GM21447 (cell line): ENCODE results near the gene TEX11.
"Not testable (repeated sequence)": the region's sequence is repeated elsewhere in the genome, so short reads cannot be mapped to it uniquely, and the experiment has no call there.

ENCODE experiments used
- ATAC-seq: cut with Tn5 transposase; IDR thresholded peaks from one replicate; pipeline ENCODE4 v1.9.1; 2021; ENCODE audit not compliant: unreplicated experiment

Gene TEX11

GRCh38 chrX:70762285-70762684 lies 146.2 kb downstream of the TEX11 start:
- no peak for ATAC-seq

DNA sequence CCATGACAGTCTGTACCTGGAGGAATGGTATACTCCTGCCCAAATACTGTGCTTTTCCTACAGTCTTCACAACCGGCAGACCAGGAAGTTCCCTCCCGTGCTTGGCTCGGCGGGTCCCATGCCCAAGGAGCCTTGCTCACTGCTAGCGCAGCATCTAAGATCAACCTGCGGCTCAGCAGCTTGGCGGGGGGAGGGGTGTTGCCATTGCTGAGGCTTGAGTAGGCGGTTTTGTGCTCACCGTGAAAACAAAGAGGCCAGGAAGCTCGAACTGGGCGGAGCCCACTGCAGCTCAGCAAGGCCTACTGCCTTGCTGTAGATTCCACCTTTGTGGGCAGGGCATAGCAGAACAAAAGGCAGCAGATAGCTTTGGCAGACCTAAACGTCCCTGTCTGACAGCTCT lies 152.7 kb downstream of the TEX11 start:
- ATAC-seq: no peak

DNA sequence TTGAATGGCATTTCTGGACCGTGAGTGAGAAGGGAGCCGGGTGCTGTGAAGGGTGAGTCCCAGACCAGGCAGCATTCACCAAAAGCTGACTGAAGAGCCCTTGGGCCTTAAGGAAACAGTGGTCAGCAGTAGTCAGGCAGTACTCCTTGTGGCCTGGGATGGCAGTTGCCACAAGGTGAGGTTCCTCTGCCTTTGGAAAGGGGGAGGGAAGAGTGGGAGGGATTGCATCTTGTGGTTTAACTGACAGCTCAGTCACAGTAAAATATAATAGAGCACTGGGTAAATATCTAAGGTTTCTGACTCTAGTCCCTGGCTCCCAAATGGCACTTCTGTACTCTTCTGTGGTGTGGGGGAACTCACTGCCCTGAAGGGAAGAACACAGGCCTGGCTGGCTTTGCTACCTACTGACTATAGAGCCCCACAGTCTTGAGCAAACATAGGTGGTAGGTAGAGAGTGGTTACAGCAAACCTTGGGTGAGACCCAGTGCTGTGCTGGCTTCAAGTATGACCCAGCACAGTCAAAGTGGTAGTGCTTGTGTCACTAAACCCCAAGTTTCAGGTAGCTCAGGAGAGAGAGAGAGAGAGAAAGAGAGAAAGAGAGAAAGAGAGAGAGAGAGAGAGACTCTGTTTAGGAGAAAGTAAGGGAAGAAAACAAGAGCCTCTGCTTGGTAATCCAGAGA lies 154.2 kb downstream of the TEX11 start:
- no peak for ATAC-seq

GRCh38 chrX:70733774-70734173 lies 174.7 kb downstream of the TEX11 start:
- ATAC-seq: not testable (repeated sequence)

- not testable (repeated sequence) for ATAC-seq
Measured at GRCh38 chrX:70727961-70728360, 180.6 kb downstream of the TEX11 start.

- no peak for ATAC-seq
Measured at GRCh38 chrX:70720721-70721120, 187.8 kb downstream of the TEX11 start.

- not testable (repeated sequence) for ATAC-seq
Measured at GRCh38 chrX:70711336-70711735, 197.2 kb downstream of the TEX11 start.

- no peak for ATAC-seq
Measured at GRCh38 chrX:70694339-70695122, 214.0 kb downstream of the TEX11 start.

GRCh38 chrX:70679455-70679854 lies 229.1 kb downstream of the TEX11 start:
- not testable (repeated sequence) for ATAC-seq

- ATAC-seq: no peak
Measured at GRCh38 chrX:70675284-70675683, 233.2 kb downstream of the TEX11 start.

DNA sequence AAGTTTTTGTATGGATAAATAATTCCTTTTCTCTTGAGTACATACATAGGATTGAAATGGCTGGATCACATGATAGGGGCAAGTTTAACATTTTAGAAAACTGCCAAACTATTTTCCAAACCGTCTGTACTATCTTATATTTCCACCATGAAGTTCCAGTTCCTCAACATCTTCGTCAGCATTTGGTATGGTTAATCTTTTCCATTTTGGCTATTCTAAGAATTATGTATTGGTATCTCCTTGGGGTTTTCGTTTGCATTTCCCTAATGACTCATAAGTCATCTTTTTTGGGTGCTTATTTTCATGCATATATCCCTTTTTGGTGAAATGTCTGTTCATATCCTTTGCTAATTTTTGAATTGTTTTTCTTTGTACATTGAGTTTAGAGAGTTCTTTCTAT lies 236.2 kb downstream of the TEX11 start:
- no peak for ATAC-seq

DNA sequence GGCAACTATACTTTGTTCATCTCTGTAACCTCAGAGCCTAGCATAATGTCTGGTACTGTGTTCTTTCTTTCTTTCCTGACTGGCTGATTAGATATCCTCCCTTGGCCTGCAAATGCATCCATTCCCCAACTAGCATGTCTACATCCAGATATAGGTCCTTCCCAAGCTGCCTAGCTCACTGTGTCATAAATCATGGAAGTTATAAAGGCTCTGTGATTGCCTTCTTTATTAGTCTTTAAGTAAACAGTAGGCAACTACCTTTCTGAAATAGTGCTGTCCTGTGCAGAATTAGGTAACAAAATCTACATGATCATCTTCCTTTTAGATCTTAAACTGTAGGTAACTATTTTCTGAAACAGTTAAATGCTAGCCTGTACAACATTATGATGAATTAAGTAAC lies 239.4 kb downstream of the TEX11 start:
- ATAC-seq: no peak

DNA sequence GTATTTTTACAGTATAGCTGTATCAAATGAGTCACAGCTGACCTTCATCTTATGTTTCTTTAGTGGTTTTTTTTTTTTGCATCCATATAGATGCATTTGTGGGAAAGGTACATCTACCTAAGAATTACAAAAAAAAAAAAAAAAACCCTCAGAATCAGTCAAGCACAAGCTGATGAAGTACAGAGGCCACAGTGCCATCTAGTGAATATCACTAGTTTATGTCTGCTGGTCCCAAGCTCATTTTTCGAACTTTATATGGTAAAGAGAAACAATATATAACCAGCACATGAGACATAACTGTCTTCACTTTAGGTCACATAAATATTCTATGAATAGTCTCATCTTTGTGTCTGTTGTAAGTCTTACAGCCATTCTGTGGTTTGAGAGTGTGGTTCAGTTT lies 243.8 kb downstream of the TEX11 start:
- ATAC-seq: no peak

GRCh38 chrX:70661124-70661523 lies 247.4 kb downstream of the TEX11 start:
- not testable (repeated sequence) for ATAC-seq

DNA sequence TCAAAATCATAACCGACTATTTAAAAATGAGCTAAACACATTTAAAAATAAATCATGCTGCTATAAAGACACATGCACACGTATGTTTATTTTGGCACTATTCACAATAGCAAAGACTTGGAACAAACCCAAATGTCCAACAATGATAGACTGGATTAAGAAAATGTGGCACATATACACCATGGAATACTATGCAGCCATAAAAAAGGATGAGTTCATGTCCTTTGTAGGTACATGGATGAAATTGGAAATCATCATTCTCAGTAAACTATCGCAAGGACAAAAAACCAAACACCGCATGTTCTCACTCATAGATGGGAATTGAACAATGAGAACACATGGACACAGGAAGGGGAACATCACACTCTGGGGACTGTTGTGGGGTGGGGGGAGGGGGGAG lies 251.0 kb downstream of the TEX11 start:
- ATAC-seq: not testable (repeated sequence)

GRCh38 chrX:70656304-70656703 lies 252.2 kb downstream of the TEX11 start:
- ATAC-seq: no peak

GRCh38 chrX:70647910-70648309 lies 260.6 kb downstream of the TEX11 start:
- ATAC-seq: not testable (repeated sequence)

GRCh38 chrX:70636218-70636617 lies 272.3 kb downstream of the TEX11 start:
- ATAC-seq: no peak

- no peak for ATAC-seq
Measured at GRCh38 chrX:70635669-70636068, 272.8 kb downstream of the TEX11 start.

DNA sequence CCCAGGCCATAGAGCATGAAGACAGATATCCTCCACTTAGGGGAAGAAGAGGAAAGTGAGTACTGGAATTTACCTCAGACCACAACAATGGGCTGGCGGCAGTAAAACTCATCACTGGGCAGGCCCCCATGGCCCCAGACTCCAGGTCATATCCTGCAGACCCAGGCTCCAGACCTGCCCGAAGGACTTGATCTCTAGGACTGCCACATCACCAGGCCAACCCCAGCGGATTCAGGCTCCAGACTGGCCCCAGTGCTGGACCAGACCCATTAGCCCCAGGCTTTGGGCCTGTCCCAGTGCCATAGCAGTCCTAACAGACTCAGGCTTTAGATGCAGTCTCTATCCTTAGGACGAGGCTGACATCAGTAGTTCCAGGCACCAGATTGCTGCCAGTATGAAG lies 273.3 kb downstream of the TEX11 start:
- no peak for ATAC-seq

DNA sequence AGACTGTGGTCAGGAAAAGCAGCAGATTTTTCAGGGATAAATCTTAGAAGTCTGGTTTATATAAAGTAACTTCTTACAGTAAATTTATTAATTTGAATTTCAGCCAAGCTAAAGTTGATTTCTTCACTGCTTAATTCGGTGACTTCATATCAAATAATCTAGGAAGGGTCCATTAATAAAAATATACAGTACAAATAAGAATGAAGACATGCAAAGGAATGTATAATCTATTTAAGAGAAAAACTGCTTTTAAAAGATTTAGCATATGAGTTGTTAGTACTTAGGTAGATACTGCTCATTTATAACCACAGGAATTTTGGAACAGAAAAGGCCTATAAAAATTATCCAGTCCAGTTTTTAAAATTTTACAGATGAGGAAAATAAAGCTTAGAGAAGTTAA lies 286.8 kb downstream of the TEX11 start:
- ATAC-seq: no peak

- no peak for ATAC-seq
Measured at GRCh38 chrX:70618467-70618866, 290.0 kb downstream of the TEX11 start.
